MM.1S (cell line): ENCODE results near the gene RNGTT.

Experiments
- EZH2 ChIP-seq: fragments of 300-600 bp; sonication (generic); optimal IDR thresholded peaks from 2 replicates; pipeline ENCODE3; 2017; ENCODE audit warnings: low read depth, mild to moderate bottlenecking, antibody characterized with exemption, low read length, mixed read lengths
- EZH2phosphoT487 ChIP-seq: fragments of 300-600 bp; sonication (generic); IDR thresholded peaks from 2 replicates; pipeline ENCODE4 v1.6.1; 2018; ENCODE audit warnings: antibody characterized with exemption, low read length
- TF ChIP-seq, protein P1 (sequence below): fragments of 300-600 bp; sonication (generic); IDR thresholded peaks from 2 replicates; pipeline ENCODE4 v1.5.1; 2016; ENCODE audit warnings: antibody characterized with exemption, low read length, mixed read lengths

DNA sequence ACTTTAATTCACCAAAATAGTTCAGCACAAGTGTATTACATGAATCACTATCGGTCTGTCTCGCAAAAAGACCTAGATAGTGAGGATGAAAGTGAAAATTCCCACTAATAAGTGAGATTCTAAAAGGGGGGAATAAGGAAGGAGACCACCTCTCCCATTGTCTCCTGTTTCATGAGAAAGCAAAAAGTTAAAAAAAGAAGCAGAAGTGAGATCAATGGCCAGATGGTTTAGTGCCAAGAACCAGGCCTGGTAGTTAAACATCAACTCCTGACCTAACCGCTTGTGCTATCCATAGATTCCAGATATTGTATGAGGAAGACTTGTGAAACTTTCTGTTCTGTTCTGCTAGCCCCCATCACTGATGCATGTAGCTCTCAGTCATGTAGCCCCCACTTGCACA, 293.0 kb downstream of the RNGTT start:
- TF ChIP-seq, protein P1, sequence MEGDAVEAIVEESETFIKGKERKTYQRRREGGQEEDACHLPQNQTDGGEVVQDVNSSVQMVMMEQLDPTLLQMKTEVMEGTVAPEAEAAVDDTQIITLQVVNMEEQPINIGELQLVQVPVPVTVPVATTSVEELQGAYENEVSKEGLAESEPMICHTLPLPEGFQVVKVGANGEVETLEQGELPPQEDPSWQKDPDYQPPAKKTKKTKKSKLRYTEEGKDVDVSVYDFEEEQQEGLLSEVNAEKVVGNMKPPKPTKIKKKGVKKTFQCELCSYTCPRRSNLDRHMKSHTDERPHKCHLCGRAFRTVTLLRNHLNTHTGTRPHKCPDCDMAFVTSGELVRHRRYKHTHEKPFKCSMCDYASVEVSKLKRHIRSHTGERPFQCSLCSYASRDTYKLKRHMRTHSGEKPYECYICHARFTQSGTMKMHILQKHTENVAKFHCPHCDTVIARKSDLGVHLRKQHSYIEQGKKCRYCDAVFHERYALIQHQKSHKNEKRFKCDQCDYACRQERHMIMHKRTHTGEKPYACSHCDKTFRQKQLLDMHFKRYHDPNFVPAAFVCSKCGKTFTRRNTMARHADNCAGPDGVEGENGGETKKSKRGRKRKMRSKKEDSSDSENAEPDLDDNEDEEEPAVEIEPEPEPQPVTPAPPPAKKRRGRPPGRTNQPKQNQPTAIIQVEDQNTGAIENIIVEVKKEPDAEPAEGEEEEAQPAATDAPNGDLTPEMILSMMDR: no peak
- TF ChIP-seq EZH2 (no peak), EZH2phosphoT487 (no peak)
